Activated CD4-positive, alpha-beta T cell treated with anti-CD3 and anti-CD28 coated beads, Interleukin-2, amount 50 U/mL, for 24 hours (primary cell): ENCODE data around the gene NFE2L1.

Experiments
- DNase-seq, 2 donors: peaks; one replicate each; pipeline ENCODE4 v3.0.0-alpha.2; 2020; ENCODE audit warnings: low read depth in 1 of 2, low spot score in 1 of 2

Gene NFE2L1

GRCh38 chr17:48047113-48047740 is 932 bp upstream of the NFE2L1 start:
- DNase-seq, result no peak

DNA sequence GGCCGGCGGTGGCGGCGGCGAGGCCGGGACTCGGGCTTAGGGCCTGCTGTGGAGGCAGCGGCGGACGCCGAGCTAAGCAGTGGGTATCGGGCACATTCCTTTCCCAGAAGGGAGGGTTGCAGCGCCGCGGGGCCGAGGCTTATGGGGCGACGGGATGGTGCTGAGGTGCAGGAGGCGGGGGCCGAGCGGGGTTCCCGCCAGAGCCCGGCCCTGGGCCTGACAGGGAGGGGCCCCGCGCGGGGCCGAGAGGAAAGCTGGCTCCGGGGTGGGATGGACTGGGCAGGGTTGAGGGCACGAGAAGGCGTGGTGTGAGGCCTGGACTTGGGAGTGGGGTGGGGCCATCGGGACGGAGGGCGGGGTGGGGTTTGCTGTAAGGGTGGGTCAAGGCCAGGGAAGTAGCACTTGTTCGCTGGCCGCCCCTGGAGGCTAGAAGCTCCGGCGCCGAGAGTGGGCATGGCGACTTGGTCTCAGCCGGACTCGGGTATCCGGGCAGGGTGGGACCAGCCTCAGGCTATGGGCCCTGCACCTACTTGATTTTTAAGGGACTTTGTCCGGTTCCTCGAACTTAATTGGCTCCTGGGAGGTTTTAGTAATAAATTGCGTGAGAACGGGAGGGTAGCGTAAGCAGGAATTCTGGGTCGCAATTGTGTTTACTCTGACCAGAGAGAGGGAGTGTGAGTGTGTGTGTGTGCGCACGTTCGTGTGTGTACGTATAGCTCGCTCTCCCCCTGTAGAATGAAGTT is 396 bp downstream of the NFE2L1 start:
- peak in 1 of 2 donors; percentile 6 for DNase-seq

GRCh38 chr17:48051283-48051682 is 3.1 kb downstream of the NFE2L1 start:
- no peak for DNase-seq

DNA sequence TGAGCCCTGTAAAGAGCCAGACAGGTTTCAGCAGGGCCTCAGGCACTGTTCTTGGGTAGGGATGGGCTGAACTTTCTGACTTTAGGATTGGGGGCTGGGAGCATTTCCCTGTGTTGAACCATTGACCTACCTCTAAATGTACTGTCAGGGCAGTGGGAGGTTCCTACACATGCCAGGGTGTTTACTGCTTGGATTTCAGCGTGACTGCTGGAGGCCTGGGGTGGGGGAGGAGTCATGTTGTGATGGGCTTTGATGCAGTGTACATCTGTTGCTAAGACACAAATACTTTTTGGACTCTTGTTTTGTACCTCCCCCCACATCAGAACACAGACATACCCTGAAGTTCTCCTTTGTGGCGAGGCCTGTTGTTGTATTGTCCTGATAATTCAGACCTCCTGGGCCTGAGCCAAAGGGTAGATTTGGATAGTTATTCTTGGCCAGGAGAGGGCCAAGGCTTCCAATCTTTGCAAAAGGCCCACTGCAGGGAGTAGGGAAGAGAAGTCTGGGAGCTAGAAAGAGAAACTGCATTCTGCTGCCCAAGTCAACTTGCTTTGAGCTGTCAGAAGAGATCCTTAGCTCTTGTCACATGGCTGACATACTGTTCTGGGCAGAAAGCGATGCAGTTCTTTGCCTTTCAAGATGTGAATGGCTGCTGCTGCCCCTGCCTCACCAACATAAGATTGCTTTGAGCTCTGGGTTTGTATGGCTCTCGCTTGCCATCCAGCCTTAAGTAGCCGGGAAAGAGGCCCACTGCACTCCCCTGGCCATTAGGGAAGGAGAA is 3.7 kb downstream of the NFE2L1 start:
- DNase-seq, result no peak

DNA sequence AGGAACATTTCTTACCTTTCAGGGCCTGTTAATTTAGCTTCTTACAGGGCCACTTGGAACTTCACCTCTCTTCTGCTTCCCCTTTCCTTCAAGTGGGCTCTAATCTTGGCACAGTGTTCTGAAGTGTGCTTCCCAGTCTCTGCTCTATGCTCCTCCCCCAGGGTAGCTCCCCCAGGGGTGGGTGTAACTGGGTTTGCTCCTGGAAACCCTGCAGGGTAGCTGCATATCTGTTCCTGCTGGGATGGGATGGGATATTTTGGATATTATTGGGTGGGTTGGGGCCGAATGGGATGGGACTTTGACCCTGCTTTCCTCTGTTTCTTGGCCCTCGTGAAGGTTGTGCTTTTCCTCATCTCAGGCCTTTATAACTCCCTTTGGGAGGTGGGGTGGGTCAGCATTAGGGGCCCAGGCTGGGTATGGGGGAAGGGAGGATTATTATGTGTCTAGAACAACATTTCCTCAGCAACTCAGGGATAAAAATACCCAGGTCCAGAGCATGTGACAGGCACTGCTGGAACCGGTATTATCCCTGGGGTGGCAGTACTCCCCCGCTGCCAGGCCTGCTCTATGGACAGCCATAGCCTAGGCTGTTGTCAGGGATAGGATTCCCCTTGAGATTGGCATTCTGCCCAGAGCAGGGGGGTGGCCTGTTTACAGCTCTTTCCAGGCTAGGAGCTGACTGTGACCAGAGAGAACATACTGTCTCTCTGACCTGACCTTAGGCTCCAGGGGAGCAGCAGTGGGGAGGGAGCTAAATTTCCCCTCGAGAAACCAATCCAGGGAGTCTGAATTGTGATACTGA is 5.0 kb downstream of the NFE2L1 start:
- no peak for DNase-seq

- DNase-seq, result no peak
These were observed 5.6 kb downstream of the NFE2L1 start for GRCh38 chr17:48053758-48054237.

DNA sequence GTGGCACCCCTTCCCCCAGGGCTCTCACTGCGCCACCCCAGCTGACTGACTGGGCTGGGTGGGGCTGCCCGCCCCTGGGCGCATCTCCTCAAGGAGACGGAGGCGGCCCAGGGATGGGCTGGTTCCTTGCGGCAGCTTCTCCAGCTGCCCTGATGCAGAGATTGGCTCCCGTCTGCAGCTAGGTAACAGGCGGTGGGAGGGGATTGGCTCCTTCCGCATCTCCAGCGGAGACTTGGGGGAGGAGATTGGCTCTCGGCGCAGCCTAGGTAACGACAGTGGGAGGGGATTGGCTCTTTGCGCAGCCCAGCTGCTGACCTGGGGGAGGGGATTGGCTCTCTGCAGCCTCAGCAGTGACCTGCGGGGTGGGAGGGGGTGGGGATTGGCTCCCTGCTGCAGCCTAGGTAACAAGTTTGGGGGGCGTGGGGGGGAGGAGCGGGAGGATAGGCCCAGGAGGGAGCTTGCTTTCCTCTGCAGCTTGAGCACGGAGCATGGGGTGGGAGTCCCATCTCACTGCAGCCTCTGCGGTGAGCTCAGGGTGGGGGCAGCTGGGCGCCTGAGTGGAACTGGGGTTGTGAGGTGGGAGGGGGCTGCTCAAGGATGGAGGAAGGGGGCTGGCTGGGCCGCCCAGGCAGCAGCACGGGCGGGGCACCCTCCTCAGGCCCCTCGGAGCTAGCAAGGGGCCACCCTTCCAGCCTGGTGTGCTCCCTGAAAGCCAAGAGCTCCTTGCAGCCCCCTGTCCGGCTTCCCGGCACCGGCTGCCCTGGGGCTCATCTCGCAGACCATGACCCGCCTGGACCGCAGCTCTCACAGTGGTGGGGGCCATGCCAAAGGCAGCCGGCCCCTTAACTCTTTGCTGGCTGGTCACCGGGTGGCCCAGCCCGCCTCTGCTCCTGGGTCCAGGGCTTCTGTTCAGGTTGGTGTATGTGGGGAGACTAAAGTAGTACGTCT is 6.4 kb downstream of the NFE2L1 start:
- no peak for DNase-seq

DNA sequence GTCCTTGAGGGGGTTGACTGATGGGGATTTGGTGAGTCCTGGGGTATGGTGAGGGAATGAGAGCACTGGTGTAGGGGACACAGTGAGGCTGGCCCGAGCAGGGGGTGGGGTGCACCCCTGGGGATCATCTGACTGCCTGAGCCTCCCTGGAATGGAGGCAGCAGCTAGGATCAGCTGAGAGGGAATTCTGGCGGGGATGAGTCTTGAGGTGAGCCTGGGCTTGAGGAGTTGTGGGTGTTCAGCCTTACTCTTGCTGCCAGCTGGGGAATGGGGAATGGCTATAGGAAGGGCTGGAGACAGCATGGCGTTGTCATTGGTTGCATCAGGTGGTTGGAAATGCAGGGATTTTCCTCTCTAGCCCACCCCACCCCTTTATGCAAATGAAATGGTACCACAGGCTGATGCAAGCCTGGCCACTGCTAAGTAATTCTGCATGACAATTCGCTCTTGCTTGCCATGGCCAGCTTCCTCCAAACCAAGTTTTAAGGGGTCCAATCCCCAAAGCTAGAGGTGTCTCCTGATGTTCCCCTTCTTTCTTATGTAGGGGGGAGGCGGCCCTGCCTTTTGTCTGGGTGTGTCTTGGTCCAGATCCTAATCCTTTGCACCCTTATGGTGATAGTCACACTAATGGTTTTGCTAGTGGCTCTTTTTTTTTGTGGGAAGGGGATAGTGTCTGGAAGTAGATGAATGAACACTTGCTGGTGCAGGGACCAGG is 7.5 kb downstream of the NFE2L1 start:
- DNase-seq, result peak in 1 of 2 donors; percentile 17

GRCh38 chr17:48056246-48056745 is 8.1 kb downstream of the NFE2L1 start:
- no peak for DNase-seq

DNA sequence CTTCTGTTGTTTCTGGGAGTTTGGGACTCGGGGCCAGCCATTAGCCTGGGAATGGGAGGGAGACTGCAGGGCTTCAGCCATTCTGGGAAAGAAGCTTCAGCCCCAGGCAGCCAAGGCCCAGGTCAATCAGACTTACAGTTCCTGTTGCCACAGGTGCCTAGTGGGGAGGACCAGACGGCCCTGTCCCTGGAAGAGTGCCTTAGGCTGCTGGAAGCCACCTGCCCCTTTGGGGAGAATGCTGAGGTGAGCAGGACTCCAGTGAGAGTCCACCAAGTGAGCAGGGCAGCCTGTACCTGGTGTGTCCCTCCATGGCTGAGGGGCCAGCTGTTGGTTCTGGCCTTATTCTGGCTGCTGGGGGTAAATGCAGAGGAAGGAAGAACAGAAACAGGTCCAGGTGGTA is 8.7 kb downstream of the NFE2L1 start:
- no peak for DNase-seq

DNA sequence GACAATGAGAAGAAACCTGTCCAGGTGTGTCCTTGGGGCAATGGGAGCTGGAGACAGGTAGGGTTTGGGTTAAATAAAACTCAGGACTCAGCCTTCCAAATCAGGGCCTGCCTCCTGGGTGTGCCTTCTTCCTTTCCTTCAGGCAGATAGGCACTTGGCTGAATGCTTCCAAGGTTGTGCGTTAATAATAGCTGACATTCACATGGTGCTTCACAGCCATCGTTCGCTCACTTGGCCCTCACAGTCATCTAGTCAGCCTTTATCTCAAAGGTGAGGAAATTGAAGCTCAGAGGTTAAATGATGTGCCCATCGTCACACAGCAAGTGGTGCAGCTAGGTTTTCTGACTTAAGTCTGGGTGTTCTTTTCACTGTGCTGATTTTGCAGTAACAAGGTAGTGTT is 9.5 kb downstream of the NFE2L1 start:
- DNase-seq, result no peak

DNA sequence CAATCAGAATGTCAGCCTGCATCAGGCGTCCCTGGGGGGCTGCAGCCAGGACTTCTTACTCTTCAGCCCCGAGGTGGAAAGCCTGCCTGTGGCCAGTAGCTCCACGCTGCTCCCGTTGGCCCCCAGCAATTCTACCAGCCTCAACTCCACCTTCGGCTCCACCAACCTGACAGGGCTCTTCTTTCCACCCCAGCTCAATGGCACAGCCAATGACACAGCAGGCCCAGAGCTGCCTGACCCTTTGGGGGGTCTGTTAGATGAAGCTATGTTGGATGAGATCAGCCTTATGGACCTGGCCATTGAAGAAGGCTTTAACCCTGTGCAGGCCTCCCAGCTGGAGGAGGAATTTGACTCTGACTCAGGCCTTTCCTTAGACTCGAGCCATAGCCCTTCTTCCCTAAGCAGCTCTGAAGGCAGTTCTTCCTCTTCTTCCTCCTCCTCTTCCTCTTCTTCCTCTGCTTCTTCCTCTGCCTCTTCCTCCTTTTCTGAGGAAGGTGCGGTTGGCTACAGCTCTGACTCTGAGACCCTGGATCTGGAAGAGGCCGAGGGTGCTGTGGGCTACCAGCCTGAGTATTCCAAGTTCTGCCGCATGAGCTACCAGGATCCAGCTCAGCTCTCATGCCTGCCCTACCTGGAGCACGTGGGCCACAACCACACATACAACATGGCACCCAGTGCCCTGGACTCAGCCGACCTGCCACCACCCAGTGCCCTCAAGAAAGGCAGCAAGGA is 10.4 kb downstream of the NFE2L1 start:
- no peak for DNase-seq

DNA sequence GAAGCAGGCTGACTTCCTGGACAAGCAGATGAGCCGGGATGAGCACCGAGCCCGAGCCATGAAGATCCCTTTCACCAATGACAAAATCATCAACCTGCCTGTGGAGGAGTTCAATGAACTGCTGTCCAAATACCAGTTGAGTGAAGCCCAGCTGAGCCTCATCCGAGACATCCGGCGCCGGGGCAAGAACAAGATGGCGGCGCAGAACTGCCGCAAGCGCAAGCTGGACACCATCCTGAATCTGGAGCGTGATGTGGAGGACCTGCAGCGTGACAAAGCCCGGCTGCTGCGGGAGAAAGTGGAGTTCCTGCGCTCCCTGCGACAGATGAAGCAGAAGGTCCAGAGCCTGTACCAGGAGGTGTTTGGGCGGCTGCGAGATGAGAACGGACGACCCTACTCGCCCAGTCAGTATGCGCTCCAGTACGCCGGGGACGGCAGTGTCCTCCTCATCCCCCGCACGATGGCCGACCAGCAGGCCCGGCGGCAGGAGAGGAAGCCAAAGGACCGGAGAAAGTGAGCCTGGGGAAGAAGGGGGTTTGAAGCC is 11.0 kb downstream of the NFE2L1 start:
- no peak for DNase-seq

DNA sequence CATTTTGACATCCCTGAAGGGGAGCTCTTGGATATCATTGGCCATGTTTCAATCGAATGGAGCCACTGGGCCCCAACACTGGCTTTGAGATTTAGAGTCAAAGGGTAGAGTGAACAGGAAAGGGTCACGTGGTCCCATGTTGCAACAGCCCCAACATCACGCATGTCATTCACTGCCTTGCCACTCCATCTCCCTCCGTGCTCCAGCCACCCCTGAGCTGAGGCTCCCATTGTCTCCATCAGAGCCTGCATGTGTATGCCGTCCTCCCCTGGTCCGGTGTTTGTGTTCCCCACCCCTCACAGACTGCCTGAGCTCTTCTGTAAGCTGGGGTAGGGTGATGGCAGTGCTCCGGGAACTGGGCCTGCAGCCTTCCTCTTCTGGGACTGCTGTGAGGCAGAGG is 12.1 kb downstream of the NFE2L1 start:
- DNase-seq, result no peak

DNA sequence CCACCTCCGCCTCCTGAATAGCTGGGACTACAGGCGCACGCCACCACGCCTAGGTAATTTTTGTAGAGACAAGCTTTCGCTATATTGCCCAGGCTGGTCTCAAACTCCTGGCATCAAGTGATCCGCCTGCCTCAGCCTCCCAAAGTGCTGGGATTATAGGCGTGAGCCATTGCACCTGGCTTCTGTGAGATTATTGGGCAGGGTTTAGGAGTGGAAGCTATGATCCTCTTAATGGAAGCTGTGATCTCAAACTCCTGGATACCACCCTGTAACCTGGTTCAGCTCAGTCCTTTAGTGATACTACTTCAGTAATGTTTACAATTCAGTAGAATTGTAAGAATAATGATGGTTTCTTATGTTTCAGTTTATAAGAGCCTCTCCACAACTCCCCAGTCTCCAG is 14.1 kb downstream of the NFE2L1 start:
- no peak for DNase-seq

- no peak for DNase-seq
These were observed 16.5 kb downstream of the NFE2L1 start for GRCh38 chr17:48064638-48065037.

DNA sequence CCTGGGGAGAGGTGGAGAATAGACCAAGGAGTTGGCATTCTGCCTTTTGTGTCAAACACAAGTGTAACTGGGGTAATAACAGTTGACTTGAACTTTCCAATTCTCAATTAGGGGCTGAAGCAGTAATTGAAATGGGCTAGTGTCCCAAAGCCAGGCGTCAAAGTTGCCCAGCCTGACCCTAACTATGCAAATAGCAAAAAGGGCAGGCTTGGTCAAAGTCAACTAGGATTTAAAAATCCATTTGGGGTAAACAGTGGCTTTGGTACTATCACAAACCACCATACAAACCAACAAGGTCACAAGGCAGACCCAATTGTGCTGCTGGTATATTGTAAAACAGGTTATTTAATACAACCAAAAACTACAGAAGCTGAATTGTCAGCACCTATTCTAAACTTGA is 18.0 kb downstream of the NFE2L1 start:
- DNase-seq, result no peak

DNA sequence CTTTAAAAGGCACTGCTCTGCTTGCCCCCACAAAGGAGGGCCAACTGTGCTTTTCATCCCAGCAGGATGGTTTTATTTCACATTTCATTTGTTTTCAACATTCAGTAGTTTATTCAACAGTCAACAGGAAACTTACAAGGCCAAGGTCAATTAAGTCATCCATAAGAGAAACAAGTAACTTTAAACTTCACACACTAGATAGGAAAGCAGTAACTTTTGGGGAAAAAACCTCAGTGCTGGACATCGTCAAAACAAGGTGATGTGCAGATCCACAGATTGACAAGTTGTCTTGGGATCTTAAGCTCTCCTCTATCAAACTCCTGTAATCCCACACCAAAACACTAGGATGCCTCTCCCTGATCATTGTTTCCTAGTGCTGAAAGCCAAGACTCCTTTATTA is 18.5 kb downstream of the NFE2L1 start:
- DNase-seq, result no peak
